H1 (cell line): ENCODE results near the gene ZFTA. TPM values are rescaled to one million over a fixed set of nuclear protein-coding genes. Genes with fewer than 3 reads are reported as not detected.

ENCODE experiments used
- CTCF ChIA-PET: fragments of 300-600 bp; sonication (Branson Sonifier 250); formaldehyde crosslinking; loops from one replicate; lab custom pipeline; 2021; ENCODE audit not compliant: partially characterized antibody; lab: Charles Lee
- POLR2A ChIA-PET: fragments of 300-600 bp; sonication (Branson Sonifier 250); formaldehyde crosslinking; loops from one replicate; lab custom pipeline; 2021; ENCODE audit warnings: inconsistent platforms; ENCODE audit not compliant: partially characterized antibody; lab: Charles Lee
- DNase-seq, 2 experiments: peaks; one replicate each; pipeline versions ENCODE4 v3.0.0 to v3.0.0-alpha.2; 2010 to 2022; ENCODE audit warnings: low spot score in 2 of 2, low read depth in 1 of 2, mixed read lengths in 1 of 2
- FAIRE-seq: peaks from 2 replicates; lab custom pipeline; 2011; peaks lifted over from hg19 to GRCh38; lab: Jason Lieb, UNC
- H2AFZ ChIP-seq: 2 replicates; pipeline ENCODE4 v1.8.1; 2012; ENCODE audit warnings: low read length, inconsistent platforms
- H2AK5ac ChIP-seq: 2 replicates; pipeline ENCODE4 v1.6.1; 2013; ENCODE audit warnings: low read depth, low read length
- H2BK120ac ChIP-seq: replicated peaks from 2 replicates; pipeline ENCODE3; 2013; ENCODE audit warnings: low read depth, low read length, inconsistent platforms
- H2BK12ac ChIP-seq: 2 replicates; pipeline ENCODE4 v1.6.1; 2013; ENCODE audit warnings: low read depth, low read length
- H2BK15ac ChIP-seq: 2 replicates; pipeline ENCODE4 v1.6.1; 2013; ENCODE audit warnings: low read length
- H2BK20ac ChIP-seq: 2 replicates; pipeline ENCODE4 v1.6.1; 2013; ENCODE audit warnings: low read length
- H2BK5ac ChIP-seq: 2 replicates; pipeline ENCODE4 v1.6.1; 2013; ENCODE audit warnings: low read depth, low read length
- H3K14ac ChIP-seq: 2 replicates; pipeline ENCODE4 v1.6.1; 2013; ENCODE audit warnings: inconsistent platforms; ENCODE audit not compliant: insufficient read length
- H3K18ac ChIP-seq: 2 replicates; pipeline ENCODE4 v1.6.1; 2013; ENCODE audit warnings: low read length; ENCODE audit errors: extremely low read depth
- H3K23ac ChIP-seq: 2 replicates; pipeline ENCODE4 v1.6.1; 2013; ENCODE audit warnings: inconsistent platforms; ENCODE audit not compliant: insufficient read length
- H3K23me2 ChIP-seq: 2 replicates; pipeline ENCODE4 v1.6.1; 2013; ENCODE audit warnings: low read depth, low read length
- H3K27ac ChIP-seq: 2 replicates; pipeline ENCODE4 v1.6.1; 2011; ENCODE audit warnings: low read depth, low read length, inconsistent platforms
- H3K27me3 ChIP-seq, 4 experiments: replicated peaks in 1 of 4; 1 replicate in 1 of 4; 2 replicates in 3 of 4; pipeline versions ENCODE4 v1.6.1 to v1.8.1; 2011 to 2013; ENCODE audit warnings: low read length in 3 of 4, mild to moderate bottlenecking in 3 of 4, inconsistent platforms in 2 of 4, mixed read lengths in 2 of 4, moderate library complexity in 1 of 4; ENCODE audit not compliant: control insufficient read depth in 3 of 4, insufficient read depth in 3 of 4; ENCODE audit errors: extremely low read depth in 1 of 4
- H3K36me3 ChIP-seq, 4 experiments: 2 replicates each; pipeline versions ENCODE4 v1.6.1 to v1.8.1; 2011 to 2013; ENCODE audit warnings: mild to moderate bottlenecking in 4 of 4, low read length in 3 of 4, moderate library complexity in 2 of 4, control low read depth in 1 of 4, inconsistent platforms in 1 of 4; ENCODE audit not compliant: insufficient read depth in 4 of 4, control insufficient read depth in 2 of 4
- H3K4ac ChIP-seq: replicated peaks from 2 replicates; pipeline ENCODE3; 2013; ENCODE audit warnings: low read length, low read depth, mixed read lengths, inconsistent platforms; ENCODE audit not compliant: insufficient read length
- H3K4me1 ChIP-seq, 4 experiments: replicated peaks in 1 of 4; 1 replicate in 1 of 4; 2 replicates in 3 of 4; pipeline versions ENCODE4 v1.6.1 to v1.8.1; 2011 to 2013; ENCODE audit warnings: low read length in 3 of 4, inconsistent platforms in 2 of 4, mixed read lengths in 1 of 4; ENCODE audit not compliant: insufficient read depth in 4 of 4, control insufficient read depth in 3 of 4
- H3K4me2 ChIP-seq, 2 experiments: 2 replicates each; pipeline versions ENCODE4 v1.6.1 to v1.8.1; 2011 to 2013; ENCODE audit warnings: low read depth in 2 of 2, low read length in 2 of 2, control low read depth in 1 of 2, inconsistent platforms in 1 of 2, mild to moderate bottlenecking in 1 of 2; ENCODE audit not compliant: insufficient read depth in 1 of 2
- H3K4me3 ChIP-seq, 4 experiments: fragments of 200-600, 300-600 bp in 1 of 4; sonication (generic), shearing (Covaris generic), sonication (Bioruptor Twin) in 1 of 4; 2 replicates each; pipeline versions ENCODE4 v1.5.1 to v1.8.1; 2011 to 2016; ENCODE audit warnings: low read length in 4 of 4, low read depth in 3 of 4, control low read depth in 2 of 4, inconsistent platforms in 2 of 4, mild to moderate bottlenecking in 2 of 4, mixed read lengths in 1 of 4, moderate library complexity in 1 of 4; ENCODE audit not compliant: insufficient read depth in 2 of 4; ENCODE audit errors: extremely low read depth in 1 of 4
- H3K56ac ChIP-seq: replicated peaks from 2 replicates; pipeline ENCODE3; 2013; ENCODE audit warnings: low read depth, mild to moderate bottlenecking, mixed read lengths, low read length, inconsistent platforms; ENCODE audit not compliant: insufficient read length
- H3K79me1 ChIP-seq: 2 replicates; pipeline ENCODE4 v1.6.1; 2013; ENCODE audit warnings: low read depth, low read length, control low read depth
- H3K79me2 ChIP-seq, 2 experiments: 2 replicates each; pipeline versions ENCODE4 v1.6.1 to v1.8.1; 2012 to 2013; ENCODE audit warnings: low read length in 2 of 2, mild to moderate bottlenecking in 2 of 2, inconsistent platforms in 1 of 2; ENCODE audit not compliant: insufficient read depth in 2 of 2, control insufficient read depth in 1 of 2
- H3K9ac ChIP-seq, 4 experiments: replicated peaks in 1 of 4; 1 replicate in 1 of 4; 2 replicates in 3 of 4; pipeline versions ENCODE4 v1.6.1 to v1.8.1; 2011 to 2013; ENCODE audit warnings: low read depth in 3 of 4, low read length in 3 of 4, control low read depth in 2 of 4, mild to moderate bottlenecking in 2 of 4, moderate library complexity in 2 of 4, inconsistent platforms in 1 of 4; ENCODE audit errors: extremely low read depth in 1 of 4
- H3K9me3 ChIP-seq, 2 experiments: 2 replicates each; pipeline versions ENCODE4 v1.6.1 to v1.8.1; 2012 to 2013; ENCODE audit warnings: mild to moderate bottlenecking in 2 of 2, moderate library complexity in 2 of 2, control low read depth in 1 of 2, inconsistent platforms in 1 of 2, low read depth in 1 of 2, low read length in 1 of 2, mixed read lengths in 1 of 2; ENCODE audit not compliant: insufficient read depth in 2 of 2
- H4K20me1 ChIP-seq, 2 experiments: replicated peaks in 1 of 2; 2 replicates each; pipeline versions ENCODE3 to v1.8.1; 2011 to 2013; ENCODE audit warnings: inconsistent platforms in 2 of 2, low read length in 2 of 2, mild to moderate bottlenecking in 1 of 2; ENCODE audit not compliant: insufficient read depth in 2 of 2, control insufficient read depth in 1 of 2
- H4K5ac ChIP-seq: 2 replicates; pipeline ENCODE4 v1.6.1; 2013; ENCODE audit warnings: low read length, low read depth, mixed read lengths, inconsistent platforms; ENCODE audit not compliant: insufficient read length
- H4K8ac ChIP-seq: 2 replicates; pipeline ENCODE4 v1.8.0; 2013; ENCODE audit warnings: mild to moderate bottlenecking, moderate library complexity, low read length, inconsistent platforms; ENCODE audit not compliant: insufficient read depth; ENCODE audit errors: extremely low read depth
- H4K91ac ChIP-seq: replicated peaks from 2 replicates; pipeline ENCODE3; 2013; ENCODE audit warnings: low read length, mixed read lengths, inconsistent platforms; ENCODE audit not compliant: insufficient read length
- CBX5 ChIP-seq: fragments of 300-800, 300-1000 bp; sonication (generic); IDR thresholded peaks from 2 replicates; pipeline ENCODE4 v1.7.1; 2016; ENCODE audit warnings: antibody characterized with exemption, low read length, low read depth
- KDM1A ChIP-seq: fragments of 200-600, 300-600 bp; sonication (generic); IDR thresholded peaks from 2 replicates; pipeline ENCODE4 v1.7.1; 2016; ENCODE audit warnings: mild to moderate bottlenecking, low read length, borderline replicate concordance
- WGBS, 2 experiments: shearing (Covaris generic) in 1 of 2; methylation state at CpG; one replicate each; pipeline versions ENCODE4 v1.1.6 to v1.1.7; 2013 to 2015; ENCODE audit warnings: low lambda C conversion rate in 2 of 2, mixed read lengths in 2 of 2, inconsistent platforms in 1 of 2, low coverage in 1 of 2, missing lambda C conversion rate in 1 of 2; ENCODE audit not compliant: insufficient replicate concordance in 2 of 2, insufficient coverage in 1 of 2, insufficient read length in 1 of 2; ENCODE audit errors: extremely low coverage in 1 of 2, missing lambda C conversion rate in 1 of 2; 5-methylcytosine and 5-hydroxymethylcytosine counted together
- polyA plus RNA-seq, 7 experiments: library from polyadenylated mRNA; depleted of rRNA in 3 of 7; stranded (reverse) in 5 of 7; unstranded in 2 of 7; fragments of >200 nt in 5 of 7; fragments of 200-250 nt in 2 of 7; gene quantifications; 1 replicate in 5 of 7; 2 replicates in 1 of 7; 4 replicates in 1 of 7; pipeline versions ENCODE4 v1.2.1 to v1.2.3, GENCODE V29; 2011 to 2013; ENCODE audit warnings: missing spikeins in 2 of 7, mixed read lengths in 2 of 7
- total RNA-seq: library from RNA; stranded (reverse); fragmentation: NEBNext Ultra II Directional; extraction: Animal tissue kit (Norgen Biotek cat#: 25700); gene quantifications from 2 replicates; pipeline ENCODE4 v1.2.1, GENCODE V29; 2021

Gene ZFTA
- total and polyA plus RNA-seq, 2 of the 8 experiments (the other 6 are each of a cell fraction or from before 2014, with no cell fraction given): 9.5 to 34.0 TPM

DNA sequence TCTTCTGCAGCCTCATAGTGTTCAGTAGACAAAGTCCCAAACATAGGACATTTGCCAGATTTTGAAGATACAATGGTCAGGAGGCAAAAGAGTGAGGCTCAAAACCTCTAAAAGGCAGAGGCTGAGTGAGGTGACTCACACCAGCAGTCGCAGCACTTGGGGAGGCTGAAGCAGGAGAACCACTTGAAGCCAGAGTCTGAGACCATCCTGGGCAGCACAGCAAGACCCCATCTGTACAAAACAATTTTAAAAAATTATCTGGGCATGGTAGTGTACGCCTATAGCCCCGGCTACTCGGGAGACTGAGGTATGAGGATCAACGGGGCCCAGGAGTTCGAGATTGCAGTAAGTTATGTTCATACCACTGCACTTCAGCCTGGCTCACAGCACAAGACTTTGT lies 14.2 kb upstream of the ZFTA start:
- Histone ChIP-seq H3K79me1 (no peaks in the 10 kb centered on the region), H2AK5ac (no peak overlapping the region), H3K4me2 (no peak overlapping the region), H3K79me2 (no peaks in the 10 kb centered on the region), H4K91ac (no peak overlapping the region), H2BK12ac (no peak overlapping the region), H3K9ac (no peak overlapping the region), H3K56ac (no peak overlapping the region), H3K4ac (no peak overlapping the region), H3K14ac (no peak overlapping the region), H4K5ac (no peak overlapping the region), H3K4me3 (no peak overlapping the region), H3K4me1 (peaks cover 2 to 5% (median 4%) of the 10 kb centered on the region in 4 experiments; a peak in 4 of 7 replicates), H4K20me1 (no peaks in the 10 kb centered on the region), H2BK20ac (no peak overlapping the region), H2BK5ac (no peak overlapping the region), H3K23me2 (no peaks in the 10 kb centered on the region), H3K27ac (no peak overlapping the region), H4K8ac (peak overlapping the region; percentile 29; the same call in 1 of the 2 replicates), H2AFZ (no peak overlapping the region), H3K27me3 (no peaks in the 10 kb centered on the region), H3K18ac (no peak overlapping the region), H2BK120ac (no peak overlapping the region), H3K9me3 (no peaks in the 10 kb centered on the region), H2BK15ac (no peak overlapping the region), H3K23ac (no peak overlapping the region), H3K36me3 (no peaks in the 10 kb centered on the region)
- DNase-seq: no peak
- ChIA-PET CTCF (interaction anchor here (1.4 to 2.2 kb wide), 2 partner anchors 15 to 143 kb away, joined by 4 to 9 read pairs; no protein-coding TSS in a partner anchor), POLR2A (interaction anchor here (0.7 to 4.2 kb wide), 5 partner anchors 10 to 28 kb away, joined by 3 to 21 read pairs (median 3); no protein-coding TSS in a partner anchor)
- FAIRE-seq: no peak
- TF ChIP-seq CBX5: no peak
- 0 out of 2 replicates have a peak, but pooled peaks have one; percentile 18 for TF ChIP-seq KDM1A
- WGBS, 2 experiments: 89% methylated on average over 6 of the region's 6 CpGs; no CpG with 5 or more reads in 1 of the 2 experiments
